ENCODE measurements around the gene ZNHIT6.

The ZNHIT6 gene

DNA sequence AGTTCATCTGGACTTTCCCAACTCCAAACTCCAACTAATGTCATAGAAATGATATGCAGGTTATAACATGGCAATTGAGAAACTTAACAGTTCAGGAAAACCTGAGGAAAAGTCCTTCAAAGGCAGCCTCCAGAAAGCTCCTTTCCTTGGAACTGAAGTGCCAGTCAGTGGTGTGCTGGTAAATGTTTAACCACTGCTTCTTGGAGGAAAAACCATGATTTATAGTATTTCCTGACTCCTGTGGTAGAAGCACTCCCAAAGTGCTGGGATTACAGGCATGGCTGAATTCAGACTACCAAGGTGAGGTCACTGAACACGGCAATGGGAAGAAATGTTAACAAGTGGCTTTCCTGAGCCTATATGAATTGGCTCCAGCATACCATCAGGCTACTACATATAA is 26.7 kb upstream of the ZNHIT6 start:
- ChIA-PET POLR2A (no interaction called here), CTCF (interaction anchor here (0.6 to 1.5 kb wide), 3 partner anchors 13 to 533 kb away, joined by 4 to 8 read pairs (median 5); no protein-coding TSS in a partner anchor)
- H3K36me3 ChIP-seq (ENCODE audit: control insufficient read depth in 2 of 2, insufficient read depth in 1 of 2, low read length in 2 of 2): no peaks in the 10 kb centered on the region
- no peaks in the 10 kb centered on the region for H3K9me3 ChIP-seq (ENCODE audit: control insufficient read depth, insufficient read depth, low read depth, low read length)
- TF ChIP-seq KLF8 (tag by site-specific recombination; IDR thresholded peaks at IDR 0.05) (no peak), TRIM28 (IDR thresholded peaks at IDR 0.05; ENCODE audit: borderline replicate concordance, low read length) (no peak), ZNF391 (tag by site-specific recombination; IDR thresholded peaks at IDR 0.05; ENCODE audit: borderline replicate concordance, low read depth) (no peak), ZNF248 (tag by site-specific recombination; IDR thresholded peaks at IDR 0.05) (no peak), MEIS1 (CRISPR knock-in tag; IDR thresholded peaks at IDR 0.05; ENCODE audit: borderline replicate concordance) (no peak), ZNF354C (tag by site-specific recombination; IDR thresholded peaks at IDR 0.05; ENCODE audit: borderline replicate concordance, low read depth) (no peak), ZNF701 (tag by site-specific recombination; IDR thresholded peaks at IDR 0.05) (no peak), KLF7 (tag by site-specific recombination; IDR thresholded peaks at IDR 0.05; ENCODE audit: borderline replicate concordance) (no peak), ZNF626 (tag by site-specific recombination; IDR thresholded peaks at IDR 0.05) (no peak), ZNF623 (tag by site-specific recombination; IDR thresholded peaks at IDR 0.05) (no peak), YY1 (tag by site-specific recombination; IDR thresholded peaks at IDR 0.05) (no peak), ZNF138 (tag by site-specific recombination; IDR thresholded peaks at IDR 0.05; ENCODE audit: borderline replicate concordance) (no peak)
- TF ChIP-seq, protein P1, sequence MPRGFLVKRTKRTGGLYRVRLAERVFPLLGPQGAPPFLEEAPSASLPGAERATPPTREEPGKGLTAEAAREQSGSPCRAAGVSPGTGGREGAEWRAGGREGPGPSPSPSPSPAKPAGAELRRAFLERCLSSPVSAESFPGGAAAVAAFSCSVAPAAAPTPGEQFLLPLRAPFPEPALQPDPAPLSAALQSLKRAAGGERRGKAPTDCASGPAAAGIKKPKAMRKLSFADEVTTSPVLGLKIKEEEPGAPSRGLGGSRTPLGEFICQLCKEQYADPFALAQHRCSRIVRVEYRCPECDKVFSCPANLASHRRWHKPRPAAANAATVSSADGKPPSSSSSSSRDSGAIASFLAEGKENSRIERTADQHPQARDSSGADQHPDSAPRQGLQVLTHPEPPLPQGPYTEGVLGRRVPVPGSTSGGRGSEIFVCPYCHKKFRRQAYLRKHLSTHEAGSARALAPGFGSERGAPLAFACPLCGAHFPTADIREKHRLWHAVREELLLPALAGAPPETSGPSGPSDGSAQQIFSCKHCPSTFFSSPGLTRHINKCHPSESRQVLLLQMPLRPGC (tag by site-specific recombination; IDR thresholded peaks at IDR 0.05): no peak
- TF ChIP-seq, protein P2, sequence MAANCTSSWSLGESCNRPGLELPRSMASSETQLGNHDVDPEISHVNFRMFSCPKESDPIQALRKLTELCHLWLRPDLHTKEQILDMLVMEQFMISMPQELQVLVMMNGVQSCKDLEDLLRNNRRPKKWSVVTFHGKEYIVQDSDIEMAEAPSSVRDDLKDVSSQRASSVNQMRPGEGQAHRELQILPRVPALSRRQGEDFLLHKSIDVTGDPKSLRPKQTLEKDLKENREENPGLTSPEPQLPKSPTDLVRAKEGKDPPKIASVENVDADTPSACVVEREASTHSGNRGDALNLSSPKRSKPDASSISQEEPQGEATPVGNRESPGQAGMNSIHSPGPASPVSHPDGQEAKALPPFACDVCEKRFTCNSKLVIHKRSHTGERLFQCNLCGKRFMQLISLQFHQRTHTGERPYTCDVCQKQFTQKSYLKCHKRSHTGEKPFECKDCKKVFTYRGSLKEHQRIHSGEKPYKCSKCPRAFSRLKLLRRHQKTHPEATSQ (tag by site-specific recombination; IDR thresholded peaks at IDR 0.05): no peak
- H3K27ac ChIP-seq (ENCODE audit: extremely low read depth, low read depth, low read length): no peak overlapping the region
- no peak overlapping the region for H3K4me3 ChIP-seq (ENCODE audit: low read depth, low read length)
- no peaks in the 10 kb centered on the region for H3K4me1 ChIP-seq (ENCODE audit: control insufficient read depth, insufficient read depth, low read length)

DNA sequence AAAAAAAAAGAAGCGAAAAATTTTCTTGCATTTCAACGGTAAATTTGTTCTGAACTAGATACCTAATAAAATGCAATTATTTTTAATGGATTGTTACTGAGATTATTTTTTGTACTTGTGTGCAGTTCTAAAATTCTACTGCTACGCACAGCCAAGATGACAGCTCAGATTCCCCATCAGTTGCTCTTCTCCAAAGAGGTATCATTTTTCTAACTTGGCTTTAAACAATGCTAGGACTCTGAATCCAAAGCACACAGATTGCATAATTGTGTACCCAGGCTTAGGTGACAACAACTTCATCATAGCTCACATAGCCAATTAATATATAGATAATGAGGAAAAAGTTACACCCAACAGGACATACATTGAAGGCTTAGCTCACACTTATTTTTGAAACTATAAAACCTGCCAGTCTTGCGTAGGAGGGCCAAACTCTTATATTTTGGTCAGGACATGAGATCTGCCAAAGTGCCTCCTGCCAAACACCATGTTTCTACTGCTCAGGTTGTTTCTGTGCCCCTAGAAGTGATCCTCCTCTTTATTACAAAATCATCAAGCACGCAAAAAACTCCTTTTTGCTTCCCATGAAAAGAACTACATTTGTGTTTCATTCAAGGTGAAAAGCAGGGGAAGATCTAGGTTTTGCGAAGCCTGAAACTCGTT is 10.6 kb upstream of the ZNHIT6 start:
- Histone ChIP-seq H3K36me3 (ENCODE audit: control insufficient read depth in 2 of 2, insufficient read depth in 1 of 2, low read length in 2 of 2) (no peaks in the 10 kb centered on the region), H3K27ac (ENCODE audit: extremely low read depth, low read depth, low read length) (no peak overlapping the region), H3K4me1 (ENCODE audit: control insufficient read depth, insufficient read depth, low read length) (no peaks in the 10 kb centered on the region; the same call in 1 of the 2 replicates), H3K9me3 (ENCODE audit: control insufficient read depth, insufficient read depth, low read depth, low read length) (no peaks in the 10 kb centered on the region), H3K4me3 (ENCODE audit: low read depth, low read length) (no peak overlapping the region)
- POLR2A ChIA-PET: no interaction called here
- CTCF ChIA-PET: interaction anchor here (0.8 kb wide), 1 partner anchor 9 kb away, joined by 4 read pairs; no protein-coding TSS in a partner anchor
- TF ChIP-seq, protein P3, sequence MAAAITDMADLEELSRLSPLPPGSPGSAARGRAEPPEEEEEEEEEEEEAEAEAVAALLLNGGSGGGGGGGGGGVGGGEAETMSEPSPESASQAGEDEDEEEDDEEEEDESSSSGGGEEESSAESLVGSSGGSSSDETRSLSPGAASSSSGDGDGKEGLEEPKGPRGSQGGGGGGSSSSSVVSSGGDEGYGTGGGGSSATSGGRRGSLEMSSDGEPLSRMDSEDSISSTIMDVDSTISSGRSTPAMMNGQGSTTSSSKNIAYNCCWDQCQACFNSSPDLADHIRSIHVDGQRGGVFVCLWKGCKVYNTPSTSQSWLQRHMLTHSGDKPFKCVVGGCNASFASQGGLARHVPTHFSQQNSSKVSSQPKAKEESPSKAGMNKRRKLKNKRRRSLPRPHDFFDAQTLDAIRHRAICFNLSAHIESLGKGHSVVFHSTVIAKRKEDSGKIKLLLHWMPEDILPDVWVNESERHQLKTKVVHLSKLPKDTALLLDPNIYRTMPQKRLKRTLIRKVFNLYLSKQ (tag by site-specific recombination; IDR thresholded peaks at IDR 0.05; ENCODE audit: borderline replicate concordance): no peak
- TF ChIP-seq REPIN1 (tag by site-specific recombination; IDR thresholded peaks at IDR 0.05; ENCODE audit: low read depth): no peak
- no peak for TF ChIP-seq ZNF585B (tag by site-specific recombination; IDR thresholded peaks at IDR 0.05)
- no peak for TF ChIP-seq ZBTB21 (tag by site-specific recombination; IDR thresholded peaks at IDR 0.05)
- TF ChIP-seq ZNF169 (tag by site-specific recombination; IDR thresholded peaks at IDR 0.05): no peak
- no peak for TF ChIP-seq ZNF677 (tag by site-specific recombination; IDR thresholded peaks at IDR 0.05)
- no peak for TF ChIP-seq KLF1 (tag by site-specific recombination; IDR thresholded peaks at IDR 0.05)
- TF ChIP-seq, protein P4, sequence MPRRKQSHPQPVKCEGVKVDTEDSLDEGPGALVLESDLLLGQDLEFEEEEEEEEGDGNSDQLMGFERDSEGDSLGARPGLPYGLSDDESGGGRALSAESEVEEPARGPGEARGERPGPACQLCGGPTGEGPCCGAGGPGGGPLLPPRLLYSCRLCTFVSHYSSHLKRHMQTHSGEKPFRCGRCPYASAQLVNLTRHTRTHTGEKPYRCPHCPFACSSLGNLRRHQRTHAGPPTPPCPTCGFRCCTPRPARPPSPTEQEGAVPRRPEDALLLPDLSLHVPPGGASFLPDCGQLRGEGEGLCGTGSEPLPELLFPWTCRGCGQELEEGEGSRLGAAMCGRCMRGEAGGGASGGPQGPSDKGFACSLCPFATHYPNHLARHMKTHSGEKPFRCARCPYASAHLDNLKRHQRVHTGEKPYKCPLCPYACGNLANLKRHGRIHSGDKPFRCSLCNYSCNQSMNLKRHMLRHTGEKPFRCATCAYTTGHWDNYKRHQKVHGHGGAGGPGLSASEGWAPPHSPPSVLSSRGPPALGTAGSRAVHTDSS (tag by site-specific recombination; IDR thresholded peaks at IDR 0.05): no peak
- TF ChIP-seq ZNF202 (tag by site-specific recombination; IDR thresholded peaks at IDR 0.05; ENCODE audit: borderline replicate concordance): no peak
- TF ChIP-seq ZSCAN23 (tag by site-specific recombination; IDR thresholded peaks at IDR 0.05): no peak
- TF ChIP-seq ZNF624 (tag by site-specific recombination; IDR thresholded peaks at IDR 0.05): no peak
- TF ChIP-seq HOXD13 (CRISPR knock-in tag; IDR thresholded peaks at IDR 0.05; ENCODE audit: borderline replicate concordance): no peak
- no peak for TF ChIP-seq ZNF292 (tag by site-specific recombination; IDR thresholded peaks at IDR 0.05; ENCODE audit: borderline replicate concordance, low read depth)
- no peak for TF ChIP-seq SCRT1 (tag by site-specific recombination; IDR thresholded peaks at IDR 0.05; ENCODE audit: borderline replicate concordance)
- no peak for TF ChIP-seq ZNF341 (tag by site-specific recombination; IDR thresholded peaks at IDR 0.05; ENCODE audit: low read depth)
- no peak for TF ChIP-seq ZNF211 (tag by site-specific recombination; IDR thresholded peaks at IDR 0.05; ENCODE audit: low read depth)
- TF ChIP-seq ZNF621 (tag by site-specific recombination; IDR thresholded peaks at IDR 0.05): no peak
- TF ChIP-seq ZNF37A (tag by site-specific recombination; IDR thresholded peaks at IDR 0.05): no peak
